Activated CD4-positive, alpha-beta T cell treated with anti-CD3 and anti-CD28 coated beads, Interleukin-2, Interleukin-6, amounts not matched to agents 100 ng/mL and 50 ng/mL, durations not matched to agents 16 hours and 8 hours (primary cell): Measurements from ENCODE around the gene PARP1.
A peak's percentile ranks its signal among the peaks of the same experiment; 100 is the strongest.
"Not testable (repeated sequence)": the region's sequence is repeated elsewhere in the genome, so short reads cannot be mapped to it uniquely, and the experiment has no call there.

Experiments used
- DNase-seq: peaks from one replicate; pipeline ENCODE4 v3.0.0-alpha.2; 2020

The PARP1 gene

GRCh38 chr1:226344441-226345259 is 63.2 kb downstream of the PARP1 start:
- DNase-seq = no peak

GRCh38 chr1:226342656-226343055 is 65.2 kb downstream of the PARP1 start:
- DNase-seq = no peak

DNA sequence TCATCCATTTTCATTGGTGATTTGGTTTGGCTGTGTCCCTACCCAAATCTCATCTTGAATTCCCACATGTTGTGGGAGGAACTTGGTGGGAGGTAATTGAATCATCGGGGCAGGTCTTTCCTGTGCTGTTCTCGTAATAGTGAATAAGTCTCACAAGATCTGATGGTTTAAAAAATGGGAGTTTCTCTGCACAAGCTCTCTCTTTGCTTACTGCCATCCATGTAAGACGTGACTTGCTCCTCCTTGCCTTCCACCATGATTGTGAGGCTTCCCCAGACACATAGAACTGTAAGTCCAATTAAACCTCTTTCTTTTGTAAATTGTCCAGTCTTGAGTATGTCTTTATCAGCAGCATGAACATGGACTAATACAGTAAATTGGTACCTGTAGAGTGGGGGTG is 67.8 kb downstream of the PARP1 start:
- DNase-seq = not testable (repeated sequence)

DNA sequence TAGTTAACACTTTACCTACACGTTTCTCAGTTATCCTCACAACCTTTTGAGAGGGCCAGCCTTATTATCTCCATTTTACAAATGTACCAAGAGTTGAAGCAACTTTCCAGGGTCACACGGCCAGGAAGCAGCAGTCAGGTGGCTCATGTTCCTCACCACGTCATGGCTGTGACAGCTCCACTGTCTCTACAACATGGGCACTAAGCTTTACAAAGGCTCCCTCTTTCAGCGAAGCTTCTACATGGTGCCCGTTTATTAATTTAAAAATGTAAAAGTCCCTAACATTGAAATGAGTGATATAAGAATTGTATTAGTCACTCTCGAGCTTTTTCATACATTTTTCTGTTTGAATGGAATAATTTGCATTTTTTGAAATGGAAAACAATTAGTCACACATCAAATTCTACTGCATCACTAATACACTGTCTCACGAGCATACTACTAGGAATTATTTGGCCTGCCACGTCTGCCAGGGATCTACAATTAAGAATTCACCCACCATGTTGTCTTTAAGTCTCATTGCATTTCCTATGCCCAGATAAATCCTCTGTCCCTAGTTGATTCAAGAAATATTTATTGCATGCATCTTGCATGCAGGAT is 70.5 kb downstream of the PARP1 start:
- peak; percentile 9 for DNase-seq

- DNase-seq = no peak
These were observed 72.2 kb downstream of the PARP1 start for GRCh38 chr1:226335661-226336060.

- no peak for DNase-seq
These were observed 74.9 kb downstream of the PARP1 start for GRCh38 chr1:226332947-226333346.

DNA sequence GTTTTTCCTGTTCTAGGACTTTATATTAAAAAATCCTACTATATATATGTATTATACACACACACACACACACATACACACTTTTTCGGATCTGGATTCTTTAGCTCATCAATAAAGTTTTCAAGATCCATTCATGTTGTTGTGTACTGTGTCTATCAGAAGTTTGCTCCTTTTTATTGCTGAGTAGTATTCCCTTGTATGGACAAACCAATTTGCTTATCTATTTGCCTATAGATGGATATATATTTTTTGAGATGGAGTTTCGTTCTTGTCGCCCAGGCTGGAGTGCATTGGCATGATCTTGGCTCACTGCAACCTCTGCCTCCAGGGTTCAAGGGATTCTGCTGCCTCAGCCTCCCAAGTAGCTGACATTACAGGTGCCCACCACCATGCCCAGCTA is 78.7 kb downstream of the PARP1 start:
- no peak for DNase-seq

DNA sequence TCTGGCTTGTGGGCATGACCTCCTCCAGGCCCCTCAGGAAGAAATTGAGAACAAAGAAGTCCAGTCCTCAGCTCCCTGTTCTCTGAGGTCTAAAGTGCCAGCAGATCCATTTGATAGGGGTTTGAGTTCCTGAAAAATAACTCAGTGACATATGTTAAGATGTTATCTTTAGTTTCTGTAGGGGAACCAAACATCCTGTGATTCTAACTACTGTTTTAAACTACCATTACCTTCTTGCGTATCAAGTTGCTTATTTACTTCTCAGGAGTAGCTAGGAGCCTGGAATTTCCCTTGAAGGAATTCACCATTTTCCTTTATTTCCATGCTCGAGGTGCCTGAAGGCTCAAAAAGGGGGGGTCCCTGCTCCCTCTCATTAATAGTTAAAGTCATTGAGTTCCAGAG is 80.1 kb downstream of the PARP1 start:
- DNase-seq = no peak

DNA sequence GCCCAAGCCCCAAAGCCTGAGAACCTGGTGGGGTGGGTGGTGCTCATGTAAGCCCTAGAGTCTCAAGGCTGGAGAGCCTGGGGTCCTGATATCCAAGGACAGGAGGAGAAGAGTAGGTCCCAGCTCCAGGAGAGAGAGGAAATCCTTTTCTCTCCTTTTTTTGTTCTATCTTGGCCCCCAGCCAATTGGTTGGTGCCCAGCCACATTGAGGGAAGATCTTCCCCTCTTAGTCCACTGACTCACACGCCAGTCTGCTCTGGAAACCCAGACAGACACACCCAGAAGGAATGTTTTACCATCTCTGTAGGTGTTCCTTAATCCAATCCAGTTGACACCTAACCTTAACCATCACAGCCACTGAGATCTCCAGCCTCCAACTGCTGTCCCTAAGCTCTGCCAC is 82.7 kb downstream of the PARP1 start:
- no peak for DNase-seq

DNA sequence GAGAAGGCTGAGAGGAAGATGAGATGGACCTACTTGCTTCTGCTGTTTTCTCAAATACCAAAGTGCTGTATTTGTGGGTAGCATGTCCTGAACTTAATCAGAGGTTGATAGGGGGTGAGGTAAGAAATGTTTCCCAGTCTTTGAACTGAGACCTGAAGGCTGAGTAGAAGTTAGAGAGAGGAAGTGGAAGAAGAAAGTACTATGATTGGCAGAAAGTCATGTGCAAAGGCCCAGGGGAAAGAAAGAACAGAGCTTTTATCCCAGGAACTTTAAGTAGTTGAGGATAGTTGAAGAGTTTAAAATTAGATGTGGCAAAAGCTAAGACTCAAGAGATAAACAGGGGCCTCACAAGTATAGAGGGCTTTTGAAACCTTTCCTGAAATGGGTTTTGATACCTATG is 83.4 kb downstream of the PARP1 start:
- DNase-seq = no peak

DNA sequence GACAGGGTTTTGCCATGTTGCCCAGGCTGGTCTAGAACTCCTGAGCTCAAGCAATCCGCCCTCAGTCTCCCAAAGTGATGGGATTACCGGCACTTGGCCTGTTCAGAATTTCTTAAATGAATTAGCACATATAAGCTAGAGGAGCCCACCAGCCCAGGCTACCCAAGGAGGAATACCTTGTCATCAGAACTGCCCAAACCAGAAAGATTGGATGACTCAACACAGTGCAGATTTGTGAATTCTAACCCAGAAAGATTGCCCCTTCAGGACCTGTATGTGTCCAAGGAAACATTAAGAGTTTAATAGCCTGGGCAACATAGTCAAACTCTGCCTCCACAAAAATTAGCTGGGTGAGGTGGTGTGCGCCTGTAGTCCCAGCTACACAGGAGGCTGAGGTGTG is 84.9 kb downstream of the PARP1 start:
- no peak for DNase-seq

- DNase-seq = no peak
These were observed 87.0 kb downstream of the PARP1 start for GRCh38 chr1:226320930-226321329.

DNA sequence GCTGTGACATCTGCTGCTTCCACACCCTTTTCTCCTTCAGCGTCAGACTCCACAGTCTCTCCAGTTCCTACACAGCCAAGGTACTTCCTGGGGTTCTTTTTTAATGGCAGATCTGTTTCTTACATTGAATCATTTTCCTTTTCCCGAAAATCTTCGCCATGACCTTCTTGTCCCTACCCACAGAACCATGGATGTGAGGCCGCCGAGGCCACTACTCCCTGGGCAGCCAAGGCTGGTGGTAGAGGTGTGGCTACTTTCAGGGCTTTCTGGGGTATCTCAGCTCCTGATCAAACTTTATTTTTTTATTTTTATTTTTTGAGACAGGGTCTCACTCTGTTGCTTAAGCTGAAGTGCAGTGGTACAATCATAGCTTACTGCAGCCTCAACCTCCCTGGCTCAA is 89.4 kb downstream of the PARP1 start:
- DNase-seq = no peak

DNA sequence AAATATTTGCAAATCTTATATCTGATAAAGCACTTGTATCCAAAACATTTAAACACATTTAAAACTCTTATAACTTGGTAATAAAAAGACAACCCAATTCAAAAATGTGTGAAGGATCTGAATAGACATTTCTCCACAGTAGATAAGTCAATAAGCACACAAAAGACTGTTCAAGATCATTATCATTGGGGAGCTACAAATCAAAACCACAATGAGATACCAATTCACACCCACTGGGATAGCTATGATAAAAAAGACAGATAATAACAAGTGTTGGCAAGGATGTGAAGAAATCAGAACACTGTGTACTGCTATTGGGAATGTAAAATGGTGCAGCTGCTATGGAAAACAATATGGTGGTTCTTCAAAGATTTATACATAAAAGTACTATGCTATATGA is 93.8 kb downstream of the PARP1 start:
- DNase-seq = no peak

- DNase-seq = no peak
These were observed 95.8 kb downstream of the PARP1 start for GRCh38 chr1:226312065-226312464.

GRCh38 chr1:226311376-226311775 is 96.5 kb downstream of the PARP1 start:
- no peak for DNase-seq
